ENCODE data around the gene SH3GL1. TPM values are rescaled to one million over a fixed set of nuclear protein-coding genes. Genes with fewer than 3 reads are reported as not detected.

The SH3GL1 gene
- total RNA-seq, 1 experiment from 2014 or later = 59.8 TPM

DNA sequence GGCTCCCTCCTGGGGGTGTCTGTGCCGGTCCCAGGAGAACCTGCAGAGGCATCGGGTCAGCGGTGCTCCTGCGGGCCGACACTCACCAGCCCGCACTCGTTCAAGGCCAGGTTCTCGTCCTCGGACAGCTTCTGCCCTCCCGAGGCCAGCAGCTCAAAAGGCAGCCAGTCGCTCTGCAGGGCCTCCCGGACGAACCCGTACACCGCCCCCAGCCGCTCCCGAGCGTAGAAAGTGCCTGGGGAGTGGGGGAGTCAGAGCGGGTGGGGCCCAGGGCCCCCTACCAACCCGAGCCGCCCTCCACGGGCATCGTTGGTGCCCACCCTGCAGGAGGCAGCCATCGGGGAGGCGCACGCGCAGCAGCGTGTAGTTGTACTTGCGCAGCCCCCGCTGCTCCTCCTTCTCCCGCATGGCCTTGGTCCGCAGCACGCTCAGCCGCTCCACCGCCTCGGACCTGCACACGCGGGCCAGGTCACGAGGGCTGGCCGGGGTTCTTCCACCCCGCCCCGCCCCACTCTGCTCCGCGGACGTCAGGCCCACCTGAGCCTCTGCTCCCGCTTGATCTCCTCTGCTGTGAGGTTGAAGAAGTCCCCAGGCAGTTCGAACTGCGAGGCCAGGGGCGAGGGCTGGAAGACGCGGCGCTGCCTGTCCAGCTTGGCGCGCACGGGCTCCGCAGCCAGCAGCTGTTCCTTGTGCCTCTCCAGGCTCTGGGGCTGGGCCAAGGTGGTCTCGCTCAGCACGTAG, 45.8 kb upstream of the SH3GL1 start:
- Histone ChIP-seq H3K36me3 (ENCODE audit: low read depth, low read length) (no peaks in the 10 kb centered on the region), H2AFZ (ENCODE audit: low read length) (no peak overlapping the region), H4K20me1 (ENCODE audit: low read length) (no peaks in the 10 kb centered on the region), H3K4me2 (ENCODE audit: low read length) (no peak overlapping the region), H3K79me2 (ENCODE audit: low read length) (no peaks in the 10 kb centered on the region), H3K9me3 (ENCODE audit: low read length) (no peaks in the 10 kb centered on the region), H3F3A (ENCODE audit: low read length, unreplicated experiment) (no peaks in the 10 kb centered on the region), H3K9me2 (replicated peaks; ENCODE audit: low read length) (no peaks in the 10 kb centered on the region), H3K4me3 (ENCODE audit: low read length) (no peak overlapping the region), H3K9ac (ENCODE audit: low read length) (no peak overlapping the region), H3K27ac (ENCODE audit: low read length) (no peak overlapping the region), H3K4me1 (ENCODE audit: insufficient read depth, low read length) (no peaks in the 10 kb centered on the region), H3K27me3 (ENCODE audit: low read length) (no peaks in the 10 kb centered on the region)
- DNase-seq = no peak
- ATAC-seq = no peak
- BruUV-seq (replicated peaks) = no TSS peak
- no peak for TF ChIP-seq EZH2phosphoT487 (IDR thresholded peaks at IDR 0.05; ENCODE audit: borderline replicate concordance, low read length)
- TF ChIP-seq CTCF (conservative IDR thresholded peaks at IDR 0.05; ENCODE audit: low read depth, low read length) = no peak
- TF ChIP-seq EZH2 (IDR thresholded peaks at IDR 0.05; ENCODE audit: low read length, unreplicated experiment) = no peak
- POLR2A ChIA-PET (ENCODE audit: unreplicated experiment) = no interaction called here
- CTCF ChIA-PET = no interaction called here
- intact Hi-C loops (cut with micrococcal nuclease) = no loop called here

DNA sequence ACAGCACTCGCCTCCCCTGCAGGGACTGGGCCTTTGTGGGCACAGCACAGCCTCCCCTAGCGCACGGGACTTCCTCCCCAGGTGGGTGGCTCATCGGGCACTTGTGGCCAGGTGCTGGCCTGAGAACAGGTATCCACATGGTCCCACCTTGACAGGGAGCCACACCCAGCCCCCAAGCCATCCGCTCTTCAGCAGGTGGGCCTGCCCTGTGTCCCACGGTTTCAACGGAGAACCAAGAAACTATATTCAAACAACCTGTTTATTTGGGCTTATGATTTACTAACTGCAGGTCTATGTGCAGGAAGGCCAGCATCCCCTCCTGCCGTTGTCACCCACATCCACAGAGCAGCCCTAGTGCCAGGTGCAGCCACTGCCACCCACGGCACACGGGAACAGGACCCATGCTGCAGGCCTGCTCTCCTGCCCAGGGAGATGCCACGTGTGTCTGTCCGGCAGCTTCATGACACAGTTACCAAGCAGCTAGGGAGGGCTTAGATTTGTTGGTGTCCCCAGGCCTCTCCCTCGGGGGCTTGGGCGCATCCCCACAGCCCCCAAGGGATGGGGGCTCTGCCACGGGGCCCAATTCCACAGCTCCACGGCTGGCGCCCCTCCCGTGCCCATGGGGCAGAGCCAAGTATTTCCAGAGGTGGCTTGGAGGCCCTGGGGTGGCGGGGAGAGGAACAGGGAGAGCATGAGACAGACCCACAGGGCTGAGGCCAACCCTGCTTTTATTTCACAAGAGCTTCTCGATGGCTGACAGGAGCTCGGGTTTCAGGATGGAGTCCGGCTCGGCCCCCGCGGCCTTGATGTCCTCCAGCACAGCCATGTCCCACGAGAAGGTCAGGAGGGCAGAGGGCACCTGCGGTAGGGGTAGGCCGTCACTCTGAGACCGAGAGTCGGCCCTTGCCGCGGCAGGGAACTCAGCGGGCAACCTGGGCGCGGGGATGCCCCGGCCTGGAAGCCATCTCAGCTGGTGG, 44.7 kb upstream of the SH3GL1 start:
- Histone ChIP-seq H3K27ac (ENCODE audit: low read length) (no peak overlapping the region), H3K4me3 (ENCODE audit: low read length) (no peak overlapping the region), H3K36me3 (ENCODE audit: low read depth, low read length) (no peaks in the 10 kb centered on the region), H3K27me3 (ENCODE audit: low read length) (no peaks in the 10 kb centered on the region), H4K20me1 (ENCODE audit: low read length) (no peaks in the 10 kb centered on the region), H3K79me2 (ENCODE audit: low read length) (no peaks in the 10 kb centered on the region), H3K9ac (ENCODE audit: low read length) (no peak overlapping the region), H3K9me3 (ENCODE audit: low read length) (no peaks in the 10 kb centered on the region), H3K4me2 (ENCODE audit: low read length) (no peak overlapping the region), H3F3A (ENCODE audit: low read length, unreplicated experiment) (no peaks in the 10 kb centered on the region), H3K9me2 (replicated peaks; ENCODE audit: low read length) (no peaks in the 10 kb centered on the region), H3K4me1 (ENCODE audit: insufficient read depth, low read length) (no peaks in the 10 kb centered on the region), H2AFZ (ENCODE audit: low read length) (no peak overlapping the region)
- no peak for DNase-seq
- CTCF ChIA-PET = no interaction called here
- POLR2A ChIA-PET (ENCODE audit: unreplicated experiment) = no interaction called here
- intact Hi-C loops (cut with micrococcal nuclease) = no loop called here
- no peak; the same call in 1 of the 2 replicates for ATAC-seq
- TF ChIP-seq CTCF (conservative IDR thresholded peaks at IDR 0.05; ENCODE audit: low read depth, low read length) (no peak), EZH2phosphoT487 (IDR thresholded peaks at IDR 0.05; ENCODE audit: borderline replicate concordance, low read length) (no peak), EZH2 (IDR thresholded peaks at IDR 0.05; ENCODE audit: low read length, unreplicated experiment) (no peak)
- TSS peak; percentile 73 for BruUV-seq (replicated peaks)
